Coronary artery (tissue), 2 donors: Measurements from ENCODE around the gene F13A1.

ENCODE experiments used
- DNase-seq: peaks from one replicate; pipeline ENCODE4 v3.0.0-alpha.2; 2017; ENCODE audit warnings: low spot score
- H3K27ac ChIP-seq, 2 donors: fragments of 200-600 bp; sonication (generic); one replicate each; pipeline ENCODE4 v1.5.1; 2016 to 2019
- H3K4me3 ChIP-seq: fragments of 200-600 bp; sonication (generic); 2 replicates; pipeline ENCODE4 v1.5.1; 2016; ENCODE audit warnings: mild to moderate bottlenecking, moderate library complexity
- TF ChIP-seq, protein P1 (sequence below): fragments of 200-600 bp; sonication (generic); IDR thresholded peaks from one replicate; pipeline ENCODE4 v1.5.1; 2019; ENCODE audit warnings: antibody characterized with exemption

Gene F13A1

GRCh38 chr6:6357530-6357929 is 37.1 kb upstream of the F13A1 start:
- no peak for DNase-seq
- Histone ChIP-seq H3K27ac (no peak overlapping the region), H3K4me3 (no peak overlapping the region)
- TF ChIP-seq, protein P1, sequence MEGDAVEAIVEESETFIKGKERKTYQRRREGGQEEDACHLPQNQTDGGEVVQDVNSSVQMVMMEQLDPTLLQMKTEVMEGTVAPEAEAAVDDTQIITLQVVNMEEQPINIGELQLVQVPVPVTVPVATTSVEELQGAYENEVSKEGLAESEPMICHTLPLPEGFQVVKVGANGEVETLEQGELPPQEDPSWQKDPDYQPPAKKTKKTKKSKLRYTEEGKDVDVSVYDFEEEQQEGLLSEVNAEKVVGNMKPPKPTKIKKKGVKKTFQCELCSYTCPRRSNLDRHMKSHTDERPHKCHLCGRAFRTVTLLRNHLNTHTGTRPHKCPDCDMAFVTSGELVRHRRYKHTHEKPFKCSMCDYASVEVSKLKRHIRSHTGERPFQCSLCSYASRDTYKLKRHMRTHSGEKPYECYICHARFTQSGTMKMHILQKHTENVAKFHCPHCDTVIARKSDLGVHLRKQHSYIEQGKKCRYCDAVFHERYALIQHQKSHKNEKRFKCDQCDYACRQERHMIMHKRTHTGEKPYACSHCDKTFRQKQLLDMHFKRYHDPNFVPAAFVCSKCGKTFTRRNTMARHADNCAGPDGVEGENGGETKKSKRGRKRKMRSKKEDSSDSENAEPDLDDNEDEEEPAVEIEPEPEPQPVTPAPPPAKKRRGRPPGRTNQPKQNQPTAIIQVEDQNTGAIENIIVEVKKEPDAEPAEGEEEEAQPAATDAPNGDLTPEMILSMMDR = no peak

DNA sequence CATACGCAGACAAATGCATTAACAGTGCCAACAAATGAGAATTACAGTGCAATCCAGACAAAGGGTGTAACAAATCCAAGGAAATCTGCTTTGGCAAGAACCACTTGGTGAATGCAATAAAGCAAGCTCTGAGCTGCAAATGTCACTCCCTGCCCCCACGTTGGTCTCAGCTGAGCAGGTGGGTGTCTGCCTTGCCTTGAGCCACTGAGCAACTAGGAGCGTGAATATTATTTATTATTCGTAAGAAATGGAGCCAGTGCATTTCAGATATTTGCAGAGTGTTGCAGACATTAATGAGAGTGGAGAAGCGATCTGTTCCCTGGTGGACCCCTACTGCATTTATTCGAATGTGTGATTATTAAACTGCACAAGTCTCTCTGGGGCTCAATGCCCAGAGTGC is 36.6 kb upstream of the F13A1 start:
- no peak overlapping the region for H3K4me3 ChIP-seq
- DNase-seq = no peak
- TF ChIP-seq, protein P1 = no peak
- H3K27ac ChIP-seq = no peak overlapping the region

DNA sequence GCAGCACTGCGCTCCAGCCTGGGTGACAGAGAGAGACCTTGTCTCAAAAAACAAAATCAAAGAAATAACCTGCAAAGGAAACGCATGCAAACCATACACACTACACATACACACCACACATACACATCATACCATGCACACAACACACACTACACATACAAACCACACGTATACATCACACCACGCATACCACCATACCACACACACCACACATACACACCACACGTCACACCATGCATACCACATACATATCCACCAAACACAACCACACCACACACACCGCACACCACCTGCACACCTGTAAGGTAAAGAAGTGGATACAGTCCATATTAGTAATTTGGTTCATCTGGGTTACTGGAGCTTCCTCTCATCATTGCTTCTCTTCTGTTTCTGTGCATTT is 32.3 kb upstream of the F13A1 start:
- Histone ChIP-seq H3K4me3 (no peak overlapping the region), H3K27ac (no peak overlapping the region)
- TF ChIP-seq, protein P1 = no peak
- DNase-seq = no peak

GRCh38 chr6:6351511-6352025 is 31.1 kb upstream of the F13A1 start:
- H3K27ac ChIP-seq = no peak overlapping the region
- no peak overlapping the region for H3K4me3 ChIP-seq
- DNase-seq = no peak
- TF ChIP-seq, protein P1 = no peak

DNA sequence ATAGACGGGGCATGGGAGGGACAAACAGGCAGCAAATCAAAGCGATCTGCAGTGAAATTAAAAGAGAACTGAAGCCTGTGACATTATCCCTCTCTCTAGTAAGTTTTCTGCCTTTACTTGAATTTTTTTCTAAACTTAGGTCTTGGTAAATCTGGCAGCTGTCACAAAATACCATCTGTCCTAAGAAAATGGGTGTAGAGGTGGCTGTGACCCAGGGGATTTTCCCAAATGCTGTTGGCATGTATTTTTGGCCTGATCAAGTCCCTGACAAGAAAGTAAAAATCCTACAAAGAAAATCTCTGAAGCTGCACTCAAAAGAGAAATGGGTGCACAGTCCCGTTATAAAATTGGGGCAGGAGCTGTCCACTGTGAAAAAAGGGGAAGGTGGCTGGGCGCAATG is 30.2 kb upstream of the F13A1 start:
- no peak for DNase-seq
- H3K27ac ChIP-seq = no peak overlapping the region
- TF ChIP-seq, protein P1 = no peak
- H3K4me3 ChIP-seq = no peak overlapping the region

GRCh38 chr6:6348256-6348655 is 27.8 kb upstream of the F13A1 start:
- H3K27ac ChIP-seq = no peak overlapping the region
- DNase-seq = no peak
- TF ChIP-seq, protein P1 = no peak

DNA sequence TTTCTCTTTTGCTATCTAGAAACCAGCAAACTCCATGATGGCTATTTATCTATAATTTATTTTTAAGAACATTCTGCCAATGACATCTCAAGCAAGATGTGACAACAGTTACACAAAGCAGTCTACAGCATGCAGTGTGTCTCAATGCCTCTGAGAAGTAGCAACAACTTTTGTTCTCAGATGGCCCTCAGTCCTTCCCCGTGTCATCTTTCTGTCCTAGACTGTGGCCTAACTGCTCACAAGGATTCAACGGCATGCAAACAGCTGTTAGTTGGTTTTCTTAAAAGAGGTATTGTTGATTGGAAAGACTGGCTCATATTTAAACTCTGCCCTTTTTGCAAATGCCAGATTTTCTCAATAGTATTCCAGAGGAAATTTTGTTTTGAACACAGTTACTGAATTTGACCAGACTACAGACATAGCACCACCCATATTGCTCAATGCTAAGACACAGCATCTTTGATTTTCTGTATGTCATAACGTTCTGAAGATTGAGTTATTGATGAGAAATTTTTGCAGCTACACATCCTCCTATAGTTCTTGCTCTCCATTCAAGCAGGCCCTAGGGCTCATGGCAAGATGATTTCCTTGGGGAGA is 26.1 kb upstream of the F13A1 start:
- TF ChIP-seq, protein P1 = no peak
- no peak overlapping the region for H3K4me3 ChIP-seq
- H3K27ac ChIP-seq = peak overlapping the region in 1 of 2 donors; percentile 32
- no peak for DNase-seq

More at GRCh38 chr6:6348256-6348655, 27.8 kb upstream of the F13A1 start:
- no peak overlapping the region for H3K4me3 ChIP-seq
